Measurements from ENCODE around the gene POU6F2. TPM values are rescaled to one million over a fixed set of nuclear protein-coding genes. Genes with fewer than 3 reads are reported as not detected.

The POU6F2 gene
- total and polyA plus RNA-seq, 2 of the 4 experiments (the other 2 are of a cell fraction) = not detected

- Histone ChIP-seq H2AFZ (replicated peaks; ENCODE audit: low read length, poor library complexity) (no peak overlapping the region), H2BK5ac (ENCODE audit: low read depth, low read length, poor library complexity, severe bottlenecking) (no peak overlapping the region), H4K20me1 (ENCODE audit: insufficient read depth, low read length) (no peaks in the 10 kb centered on the region), H3K4ac (ENCODE audit: low read depth, low read length) (no peak overlapping the region), H2BK20ac (ENCODE audit: low read depth, low read length) (no peak overlapping the region), H3K9me1 (ENCODE audit: insufficient read depth, low read length) (no peaks in the 10 kb centered on the region), H3K4me3 (ENCODE audit: insufficient read depth, low read depth, low read length) (no peak overlapping the region), H3K56ac (ENCODE audit: extremely low read depth, insufficient read depth, low read length) (no peak overlapping the region), H3K9me3 (ENCODE audit: control insufficient read depth, insufficient read depth, low read length) (no peaks in the 10 kb centered on the region), H3K23ac (ENCODE audit: low read depth, low read length) (no peak overlapping the region), H4K8ac (ENCODE audit: low read depth in 2 of 2, low read length in 2 of 2) (no peak overlapping the region), H3K4me1 (ENCODE audit: control insufficient read depth, insufficient read depth, low read length) (no peaks in the 10 kb centered on the region), H2AK9ac (replicated peaks; ENCODE audit: low read depth, low read length, poor library complexity) (no peak overlapping the region), H4K5ac (ENCODE audit: low read depth, low read length) (no peak overlapping the region), H3K9ac (ENCODE audit: low read depth, low read length) (no peak overlapping the region), H3K36me3 (ENCODE audit: control insufficient read depth, insufficient read depth, low read length) (no peaks in the 10 kb centered on the region), H3K79me1 (ENCODE audit: low read depth in 1 of 2, low read length in 2 of 2) (no peaks in the 10 kb centered on the region), H3K14ac (replicated peaks; ENCODE audit: low read depth, low read length) (no peak overlapping the region), H3K4me2 (ENCODE audit: low read depth, low read length) (no peak overlapping the region), H3K18ac (ENCODE audit: low read depth, low read length) (no peak overlapping the region), H2BK15ac (ENCODE audit: low read depth, low read length) (no peak overlapping the region), H2BK120ac (ENCODE audit: low read depth, low read length) (no peak overlapping the region), H3K27me3 (ENCODE audit: control insufficient read depth, insufficient read depth, low read length) (no peaks in the 10 kb centered on the region), H3K27ac (ENCODE audit: insufficient read depth, low read length) (no peak overlapping the region), H4K91ac (ENCODE audit: insufficient read depth, low read depth, low read length) (no peak overlapping the region), H2AK5ac (ENCODE audit: low read depth, low read length) (no peak overlapping the region)
- intact Hi-C loops (cut with micrococcal nuclease) = no loop called here
- in situ Hi-C loops (cut with MboI; ENCODE audit: low sequenced_read_pairs) = no loop called here
- TF ChIP-seq RFX5 (IDR thresholded peaks at IDR 0.05; ENCODE audit: low read depth, low read length) (no peak), CTCF (conservative IDR thresholded peaks at IDR 0.05; ENCODE audit: low read depth, low read length) (no peak), NFE2L2 (IDR thresholded peaks at IDR 0.05; ENCODE audit: low read depth, low read length) (no peak), RCOR1 (IDR thresholded peaks at IDR 0.05; ENCODE audit: insufficient replicate concordance, low read length) (no peak), MXI1 (IDR thresholded peaks at IDR 0.05; ENCODE audit: borderline replicate concordance, low read depth, low read length) (no peak), ELK1 (IDR thresholded peaks at IDR 0.05; ENCODE audit: borderline replicate concordance, low read depth, low read length) (no peak), MAZ (IDR thresholded peaks at IDR 0.05; ENCODE audit: borderline replicate concordance, low read depth, low read length) (no peak), FOS (IDR thresholded peaks at IDR 0.05; ENCODE audit: low read depth, low read length) (no peak), CHD1 (IDR thresholded peaks at IDR 0.05; ENCODE audit: low read depth, low read length) (no peak), RAD21 (IDR thresholded peaks at IDR 0.05; ENCODE audit: low read length) (no peak), USF2 (IDR thresholded peaks at IDR 0.05; ENCODE audit: low read depth, low read length) (no peak), POLR2A (IDR thresholded peaks at IDR 0.05; ENCODE audit: low read depth, low read length) (no peak)
- no peak for ATAC-seq (ENCODE audit: low read depth)
- dilution Hi-C loops (cut with HindIII; ENCODE audit: low sequenced_read_pairs, unreplicated experiment) = no loop called here
- DNase-seq = no peak
- no CpG with 5 or more reads among the region's 1 CpG for WGBS, 2 experiments (ENCODE audit: extremely low coverage in 2 of 2, insufficient read length in 1 of 2)
- POLR2A ChIA-PET (ENCODE audit: unreplicated experiment) = no interaction called here
- CTCF ChIA-PET = no interaction called here
- BruUV-seq (replicated peaks) = no TSS peak
Measured at GRCh38 chr7:39221901-39222300, 244.2 kb downstream of the POU6F2 start.

Data from IMR-90 (cell line).